Measurements from ENCODE around the gene FIBCD1.

Gene FIBCD1

DNA sequence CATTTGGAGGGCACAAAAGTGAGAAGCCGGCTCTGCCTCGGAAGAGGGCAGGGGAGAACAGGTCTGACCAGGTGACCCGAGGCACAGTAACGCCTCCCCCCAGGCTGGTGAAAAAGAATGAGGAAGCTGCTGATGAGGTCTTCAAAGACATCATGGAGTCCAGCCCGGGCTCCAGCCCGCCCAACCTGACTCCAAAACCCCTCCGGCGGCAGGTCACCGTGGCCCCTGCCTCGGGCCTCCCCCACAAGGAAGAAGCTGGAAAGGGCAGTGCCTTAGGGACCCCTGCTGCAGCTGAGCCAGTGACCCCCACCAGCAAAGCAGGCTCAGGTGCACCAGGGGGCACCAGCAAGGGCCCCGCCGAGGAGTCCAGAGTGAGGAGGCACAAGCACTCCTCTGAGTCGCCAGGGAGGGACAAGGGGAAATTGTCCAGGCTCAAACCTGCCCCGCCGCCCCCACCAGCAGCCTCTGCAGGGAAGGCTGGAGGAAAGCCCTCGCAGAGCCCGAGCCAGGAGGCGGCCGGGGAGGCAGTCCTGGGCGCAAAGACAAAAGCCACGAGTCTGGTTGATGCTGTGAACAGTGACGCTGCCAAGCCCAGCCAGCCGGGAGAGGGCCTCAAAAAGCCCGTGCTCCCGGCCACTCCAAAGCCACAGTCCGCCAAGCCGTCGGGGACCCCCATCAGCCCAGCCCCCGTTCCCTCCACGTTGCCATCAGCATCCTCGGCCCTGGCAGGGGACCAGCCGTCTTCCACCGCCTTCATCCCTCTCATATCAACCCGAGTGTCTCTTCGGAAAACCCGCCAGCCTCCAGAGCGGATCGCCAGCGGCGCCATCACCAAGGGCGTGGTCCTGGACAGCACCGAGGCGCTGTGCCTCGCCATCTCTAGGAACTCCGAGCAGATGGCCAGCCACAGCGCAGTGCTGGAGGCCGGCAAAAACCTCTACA, 54.2 kb downstream of the FIBCD1 start:
- CTCF ChIA-PET: interaction anchor here (1.1 to 1.3 kb wide), 2 partner anchors 9 to 18 kb away, joined by 3 to 4 read pairs; no protein-coding TSS in a partner anchor

DNA sequence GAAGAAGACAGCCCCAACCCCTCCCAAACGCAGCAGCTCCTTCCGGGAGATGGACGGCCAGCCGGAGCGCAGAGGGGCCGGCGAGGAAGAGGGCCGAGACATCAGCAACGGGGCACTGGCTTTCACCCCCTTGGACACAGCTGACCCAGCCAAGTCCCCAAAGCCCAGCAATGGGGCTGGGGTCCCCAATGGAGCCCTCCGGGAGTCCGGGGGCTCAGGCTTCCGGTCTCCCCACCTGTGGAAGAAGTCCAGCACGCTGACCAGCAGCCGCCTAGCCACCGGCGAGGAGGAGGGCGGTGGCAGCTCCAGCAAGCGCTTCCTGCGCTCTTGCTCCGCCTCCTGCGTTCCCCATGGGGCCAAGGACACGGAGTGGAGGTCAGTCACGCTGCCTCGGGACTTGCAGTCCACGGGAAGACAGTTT, 54.9 kb downstream of the FIBCD1 start:
- ChIA-PET POLR2A (no interaction called here), CTCF (interaction anchor here (1.8 kb wide), 1 partner anchor 14 kb away, joined by 5 read pairs; no protein-coding TSS in a partner anchor)
- TF ChIP-seq, protein P1, sequence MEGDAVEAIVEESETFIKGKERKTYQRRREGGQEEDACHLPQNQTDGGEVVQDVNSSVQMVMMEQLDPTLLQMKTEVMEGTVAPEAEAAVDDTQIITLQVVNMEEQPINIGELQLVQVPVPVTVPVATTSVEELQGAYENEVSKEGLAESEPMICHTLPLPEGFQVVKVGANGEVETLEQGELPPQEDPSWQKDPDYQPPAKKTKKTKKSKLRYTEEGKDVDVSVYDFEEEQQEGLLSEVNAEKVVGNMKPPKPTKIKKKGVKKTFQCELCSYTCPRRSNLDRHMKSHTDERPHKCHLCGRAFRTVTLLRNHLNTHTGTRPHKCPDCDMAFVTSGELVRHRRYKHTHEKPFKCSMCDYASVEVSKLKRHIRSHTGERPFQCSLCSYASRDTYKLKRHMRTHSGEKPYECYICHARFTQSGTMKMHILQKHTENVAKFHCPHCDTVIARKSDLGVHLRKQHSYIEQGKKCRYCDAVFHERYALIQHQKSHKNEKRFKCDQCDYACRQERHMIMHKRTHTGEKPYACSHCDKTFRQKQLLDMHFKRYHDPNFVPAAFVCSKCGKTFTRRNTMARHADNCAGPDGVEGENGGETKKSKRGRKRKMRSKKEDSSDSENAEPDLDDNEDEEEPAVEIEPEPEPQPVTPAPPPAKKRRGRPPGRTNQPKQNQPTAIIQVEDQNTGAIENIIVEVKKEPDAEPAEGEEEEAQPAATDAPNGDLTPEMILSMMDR (IDR thresholded peaks at IDR 0.05; ENCODE audit: control extremely low read depth, extremely low read depth, low read depth, missing control alignments): no peak
- no peak for DNase-seq (ENCODE audit: extremely low spot score)

More for the DNA sequence above, 54.2 kb downstream of the FIBCD1 start:
- TF ChIP-seq, protein P1 (IDR thresholded peaks at IDR 0.05; ENCODE audit: control extremely low read depth, extremely low read depth, low read depth, missing control alignments): no peak
- DNase-seq (ENCODE audit: extremely low spot score): no peak
- POLR2A ChIA-PET: no interaction called here

DNA sequence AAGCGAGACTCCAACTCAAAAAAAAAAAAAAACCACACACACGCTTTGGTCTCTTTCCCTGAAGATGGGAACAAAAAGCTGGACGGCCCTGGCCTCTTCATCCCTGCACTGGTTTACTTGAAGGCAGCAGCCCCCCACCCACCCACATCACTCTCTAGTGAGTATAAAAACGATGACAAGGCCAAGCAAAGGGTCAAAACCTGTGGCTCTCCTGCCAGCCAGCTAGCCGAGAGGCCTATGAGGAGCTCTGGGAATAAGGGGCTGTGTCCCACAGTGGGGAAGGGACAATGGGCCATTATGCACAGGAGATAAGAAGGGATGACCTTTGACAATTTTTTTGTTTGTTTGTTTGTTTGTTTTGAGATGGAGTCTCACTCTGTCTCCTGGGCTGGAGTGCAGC, 55.6 kb downstream of the FIBCD1 start:
- ChIA-PET POLR2A (no interaction called here), CTCF (interaction anchor here (0.8 to 1.8 kb wide), 3 partner anchors 14 to 182 kb away, joined by 3 to 5 read pairs (median 3); no protein-coding TSS in a partner anchor)
- TF ChIP-seq, protein P1 (IDR thresholded peaks at IDR 0.05; ENCODE audit: control extremely low read depth, extremely low read depth, low read depth, missing control alignments): no peak
- no peak for DNase-seq (ENCODE audit: extremely low spot score)

- no peak for DNase-seq (ENCODE audit: extremely low spot score)
- POLR2A ChIA-PET: no interaction called here
- TF ChIP-seq, protein P1 (IDR thresholded peaks at IDR 0.05; ENCODE audit: control extremely low read depth, extremely low read depth, low read depth, missing control alignments): no peak
- CTCF ChIA-PET: interaction anchor here (0.8 to 1.8 kb wide), 3 partner anchors 13 to 181 kb away, joined by 3 to 5 read pairs (median 3); no protein-coding TSS in a partner anchor
Observed at GRCh38 chr9:130882696-130883225, 56.3 kb downstream of the FIBCD1 start.

GRCh38 chr9:130881516-130881915, 57.5 kb downstream of the FIBCD1 start:
- no peak for DNase-seq (ENCODE audit: extremely low spot score)
- ChIA-PET POLR2A (no interaction called here), CTCF (interaction anchor here (1.1 to 3.7 kb wide), 4 partner anchors 13 to 180 kb away, joined by 3 to 29 read pairs (median 3); no protein-coding TSS in a partner anchor)
- TF ChIP-seq, protein P1 (IDR thresholded peaks at IDR 0.05; ENCODE audit: control extremely low read depth, extremely low read depth, low read depth, missing control alignments): no peak

DNA sequence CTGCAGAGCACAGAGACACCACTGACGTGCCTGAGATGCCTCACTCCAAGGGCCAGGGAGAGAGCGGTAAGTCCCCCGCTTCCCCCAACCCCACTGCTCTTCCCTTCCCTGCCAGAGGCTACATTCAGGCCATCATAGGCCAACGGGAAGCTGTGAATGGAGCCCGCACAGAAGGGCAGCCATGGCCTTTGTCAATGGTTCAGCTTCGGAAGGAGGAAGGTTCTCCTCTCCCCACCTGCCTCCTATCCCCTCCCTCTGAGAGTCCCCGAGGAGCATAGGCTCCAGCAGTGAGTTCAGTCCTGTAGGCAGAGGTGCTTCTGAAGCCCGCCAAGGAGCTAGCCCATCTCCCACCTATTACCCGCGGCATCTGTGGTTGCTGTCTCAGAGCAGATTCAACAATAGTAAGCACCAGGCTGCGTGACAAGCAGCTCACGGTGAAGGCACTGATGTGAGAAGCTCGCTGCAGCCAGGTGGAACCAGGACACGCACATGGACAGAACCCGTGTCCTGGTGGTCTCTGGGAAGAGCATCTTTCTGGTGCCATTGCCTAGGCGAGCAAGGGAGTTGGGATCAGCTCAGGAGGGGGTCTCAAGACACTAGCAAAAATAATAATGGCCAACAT, 58.3 kb downstream of the FIBCD1 start:
- POLR2A ChIA-PET: no interaction called here

More for the DNA sequence above, 58.3 kb downstream of the FIBCD1 start:
- DNase-seq (ENCODE audit: extremely low spot score): no peak
- TF ChIP-seq, protein P1 (IDR thresholded peaks at IDR 0.05; ENCODE audit: control extremely low read depth, extremely low read depth, low read depth, missing control alignments): no peak
- CTCF ChIA-PET: interaction anchor here (0.8 to 3.7 kb wide), 5 partner anchors 9 to 179 kb away, joined by 3 to 29 read pairs (median 3); no protein-coding TSS in a partner anchor
